Activated gamma-delta T cell treated with Interleukin-2 at 50 U/mL for 16 hours (primary cell): ENCODE results near the gene TMEM253.
A peak's percentile ranks its signal among the peaks of the same experiment; 100 is the strongest.

Experiments used
- DNase-seq: peaks from one replicate; pipeline ENCODE4 v3.0.0-alpha.2; 2020

Gene TMEM253

GRCh38 chr14:21100931-21101330 is at the start of gene TMEM253:
TMEM253 (plus strand) TSS chr14:21101066; CDS start chr14:21101344, 278 bp downstream.
- DNase-seq, result no peak

GRCh38 chr14:21053184-21054122 is 47.4 kb upstream of the TMEM253 start:
- no peak for DNase-seq

- DNase-seq, result no peak
Measured at GRCh38 chr14:21054123-21054767, 46.6 kb upstream of the TMEM253 start.

- DNase-seq, result no peak
Measured at GRCh38 chr14:21054768-21055145, 46.1 kb upstream of the TMEM253 start.

- no peak for DNase-seq
Measured at GRCh38 chr14:21055432-21056117, 45.3 kb upstream of the TMEM253 start.

GRCh38 chr14:21056520-21057163 is 44.2 kb upstream of the TMEM253 start:
- DNase-seq, result no peak

- no peak for DNase-seq
Measured at GRCh38 chr14:21057803-21058675, 42.8 kb upstream of the TMEM253 start, which contains the start of gene RNASE8. RNASE8 (plus strand) TSS chr14:21057822; CDS start chr14:21057893, 71 bp downstream.

- no peak for DNase-seq
Measured at GRCh38 chr14:21058903-21059302, 42.0 kb upstream of the TMEM253 start.

- no peak for DNase-seq
Measured at GRCh38 chr14:21059842-21060613, 40.8 kb upstream of the TMEM253 start.

GRCh38 chr14:21060614-21061346 is 40.1 kb upstream of the TMEM253 start:
- DNase-seq, result no peak

GRCh38 chr14:21061347-21061668 is 39.6 kb upstream of the TMEM253 start:
- DNase-seq, result no peak

GRCh38 chr14:21063479-21063878 is 37.4 kb upstream of the TMEM253 start:
- DNase-seq, result no peak

- no peak for DNase-seq
Measured at GRCh38 chr14:21066882-21067502, 33.9 kb upstream of the TMEM253 start.

- DNase-seq, result peak; percentile 58
Measured at GRCh38 chr14:21068521-21069387, 32.1 kb upstream of the TMEM253 start.

GRCh38 chr14:21069388-21070082 is 31.3 kb upstream of the TMEM253 start:
- DNase-seq, result no peak

GRCh38 chr14:21070083-21070609 is 30.7 kb upstream of the TMEM253 start, which contains the start of gene ARHGEF40:
ARHGEF40 (plus strand) TSS chr14:21070304; CDS start chr14:21070397, 93 bp downstream.
- DNase-seq, result no peak

- no peak for DNase-seq
Measured at GRCh38 chr14:21070610-21071224, 30.1 kb upstream of the TMEM253 start.
